Sigmoid colon (tissue), 4 donors: ENCODE results near the gene TBC1D21.

Source experiments
- EP300 ChIP-seq, 4 donors: sonication (generic); formaldehyde crosslinking; IDR thresholded peaks; one replicate each; pipeline ENCODE4 v1.6.1; 2017; ENCODE audit warnings: antibody characterized with exemption in 4 of 4
- POLR2A ChIP-seq, 2 donors: fragments of 450-650 bp; IDR thresholded peaks; one replicate each; pipeline ENCODE4 v1.6.1; 2016; ENCODE audit warnings: antibody characterized with exemption in 2 of 2, mild to moderate bottlenecking in 2 of 2, moderate library complexity in 2 of 2
- TF ChIP-seq, protein P1 (sequence below), 4 experiments: fragments of 450-650 bp in 3 of 4; fragments of 200-600 bp in 1 of 4; IDR thresholded peaks; one replicate each; pipeline ENCODE4 v1.5.1; 2016 to 2019; ENCODE audit warnings: antibody characterized with exemption in 4 of 4, mild to moderate bottlenecking in 3 of 4, moderate library complexity in 2 of 4

DNA sequence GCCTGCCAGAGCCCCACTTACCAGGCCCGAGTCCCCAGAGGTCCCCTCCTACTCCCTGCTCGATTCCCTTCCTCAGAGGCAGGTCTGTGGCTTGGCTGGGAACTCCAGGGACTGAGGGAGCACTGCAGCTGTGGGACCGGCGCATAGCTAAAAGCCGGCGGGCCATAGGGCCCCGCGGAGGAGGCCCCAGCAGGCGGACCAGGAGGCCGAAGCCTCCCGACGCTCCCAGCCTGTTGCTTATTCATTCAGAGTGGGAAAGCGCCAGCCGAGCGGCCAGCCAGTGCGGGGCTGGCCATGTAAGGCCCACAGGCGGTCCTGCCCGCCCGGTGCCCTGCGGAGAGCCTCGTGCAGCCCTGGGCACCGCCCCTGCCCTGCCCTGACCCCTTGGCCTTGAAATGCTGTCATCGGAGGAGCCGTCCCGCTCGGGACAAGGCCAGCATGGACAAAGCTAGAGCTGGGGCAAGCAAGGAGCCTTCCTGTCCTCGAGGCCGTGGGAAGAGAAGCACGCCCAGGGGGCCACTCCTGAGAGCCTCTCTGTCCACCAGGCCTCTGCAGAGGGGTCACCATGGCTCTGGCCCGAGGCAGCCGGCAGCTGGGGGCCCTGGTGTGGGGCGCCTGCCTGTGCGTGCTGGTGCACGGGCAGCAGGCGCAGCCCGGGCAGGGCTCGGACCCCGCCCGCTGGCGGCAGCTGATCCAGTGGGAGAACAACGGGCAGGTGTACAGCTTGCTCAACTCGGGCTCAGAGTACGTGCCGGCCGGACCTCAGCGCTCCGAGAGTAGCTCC, 53.0 kb downstream of the TBC1D21 start, which contains the start of gene LOXL1:
- peak; percentile 44 to 70 for TF ChIP-seq POLR2A (IDR thresholded peaks at IDR 0.05)
- TF ChIP-seq, protein P1, sequence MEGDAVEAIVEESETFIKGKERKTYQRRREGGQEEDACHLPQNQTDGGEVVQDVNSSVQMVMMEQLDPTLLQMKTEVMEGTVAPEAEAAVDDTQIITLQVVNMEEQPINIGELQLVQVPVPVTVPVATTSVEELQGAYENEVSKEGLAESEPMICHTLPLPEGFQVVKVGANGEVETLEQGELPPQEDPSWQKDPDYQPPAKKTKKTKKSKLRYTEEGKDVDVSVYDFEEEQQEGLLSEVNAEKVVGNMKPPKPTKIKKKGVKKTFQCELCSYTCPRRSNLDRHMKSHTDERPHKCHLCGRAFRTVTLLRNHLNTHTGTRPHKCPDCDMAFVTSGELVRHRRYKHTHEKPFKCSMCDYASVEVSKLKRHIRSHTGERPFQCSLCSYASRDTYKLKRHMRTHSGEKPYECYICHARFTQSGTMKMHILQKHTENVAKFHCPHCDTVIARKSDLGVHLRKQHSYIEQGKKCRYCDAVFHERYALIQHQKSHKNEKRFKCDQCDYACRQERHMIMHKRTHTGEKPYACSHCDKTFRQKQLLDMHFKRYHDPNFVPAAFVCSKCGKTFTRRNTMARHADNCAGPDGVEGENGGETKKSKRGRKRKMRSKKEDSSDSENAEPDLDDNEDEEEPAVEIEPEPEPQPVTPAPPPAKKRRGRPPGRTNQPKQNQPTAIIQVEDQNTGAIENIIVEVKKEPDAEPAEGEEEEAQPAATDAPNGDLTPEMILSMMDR (IDR thresholded peaks at IDR 0.05), result no peak
- peak in 1 of 4 donors; percentile 17 for TF ChIP-seq EP300 (IDR thresholded peaks at IDR 0.05)
